HG02610 (cell line): ENCODE results near the gene MAP2K6.
"Not testable (repeated sequence)": the region's sequence is repeated elsewhere in the genome, so short reads cannot be mapped to it uniquely, and the experiment has no call there.

ENCODE experiments used
- ATAC-seq: cut with Tn5 transposase; IDR thresholded peaks from one replicate; pipeline ENCODE4 v1.9.1; 2021; ENCODE audit warnings: mild to moderate bottlenecking, moderate library complexity; ENCODE audit not compliant: unreplicated experiment

Gene MAP2K6

GRCh38 chr17:69454051-69454450, 39.6 kb downstream of the MAP2K6 start:
- no peak for ATAC-seq

DNA sequence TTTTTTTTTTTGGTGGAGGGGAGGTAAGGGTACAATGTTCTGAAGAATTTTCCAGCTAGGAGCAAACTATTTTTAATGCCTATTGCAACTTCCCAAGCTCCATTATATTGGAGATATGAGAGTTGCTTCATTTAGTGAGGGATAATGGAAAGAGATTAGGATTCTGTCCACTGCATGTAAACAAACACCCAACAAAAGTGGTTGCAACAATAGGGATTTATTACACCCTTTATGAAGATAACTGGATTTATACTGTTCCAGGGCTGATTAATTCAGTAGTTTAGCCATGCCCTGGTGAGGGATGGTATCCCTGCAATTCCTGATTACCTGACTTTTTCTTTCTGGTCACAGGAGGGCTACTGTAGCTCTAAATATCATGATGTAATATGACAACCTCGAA, 40.5 kb downstream of the MAP2K6 start:
- ATAC-seq, result no peak

DNA sequence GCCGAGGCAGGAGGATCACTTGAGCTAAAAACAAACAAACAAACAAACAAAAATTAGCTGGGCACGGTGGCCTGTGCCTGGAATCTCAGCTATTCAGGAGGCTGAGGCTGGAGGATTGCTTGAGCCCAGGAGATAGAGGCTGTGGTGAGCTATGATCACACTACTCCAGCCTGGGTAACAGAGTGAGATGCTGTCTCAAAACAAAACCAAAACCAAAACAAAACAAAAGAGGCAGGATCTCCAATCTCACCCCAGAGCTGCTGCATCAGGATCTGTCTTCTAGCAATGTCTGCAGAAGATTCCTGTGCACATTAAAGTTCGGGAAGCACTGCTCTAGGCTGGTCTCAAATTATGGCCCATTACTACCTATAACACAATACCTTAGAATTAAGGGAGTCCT, 43.1 kb downstream of the MAP2K6 start:
- no peak for ATAC-seq

- no peak for ATAC-seq
These were observed 46.7 kb downstream of the MAP2K6 start for GRCh38 chr17:69460963-69461922.

DNA sequence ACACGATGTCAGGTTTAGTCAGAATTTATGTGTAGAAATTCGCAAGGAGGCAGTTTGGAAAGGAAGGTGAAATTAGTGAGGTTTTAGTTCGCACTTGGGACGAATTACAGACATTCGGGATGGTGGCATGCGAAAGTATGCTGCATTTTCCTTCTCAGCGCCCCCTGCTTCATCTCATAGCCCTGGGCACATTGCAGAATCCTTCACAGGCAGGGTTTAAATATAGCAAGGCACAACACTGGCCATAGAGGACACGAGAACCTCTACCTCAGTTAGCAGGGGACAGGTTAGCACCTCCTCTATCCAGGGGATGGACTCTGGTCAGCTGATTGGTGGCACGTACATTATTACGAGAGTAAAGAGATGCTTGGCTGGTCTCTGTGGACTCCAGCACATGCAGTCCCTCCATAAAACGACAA, 47.5 kb downstream of the MAP2K6 start:
- ATAC-seq, result no peak

DNA sequence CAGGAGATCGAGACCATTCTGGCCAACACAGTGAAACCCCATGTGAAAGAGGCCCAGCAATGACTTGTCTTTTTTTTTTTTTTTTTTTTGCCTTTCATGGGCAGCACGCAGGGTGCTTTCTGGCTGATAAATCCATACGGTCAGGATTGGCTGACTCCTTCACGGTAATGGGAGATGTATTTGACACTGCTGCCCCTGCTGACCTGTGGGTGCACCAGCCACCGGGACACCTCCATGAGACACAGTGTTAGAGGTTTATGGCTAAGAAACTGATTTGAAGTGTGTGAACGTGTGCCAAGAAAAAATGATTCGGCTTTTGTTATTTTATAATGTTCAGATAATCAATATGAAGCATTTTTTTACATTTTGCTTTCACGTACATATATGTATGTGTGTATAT, 48.4 kb downstream of the MAP2K6 start:
- ATAC-seq, result no peak

DNA sequence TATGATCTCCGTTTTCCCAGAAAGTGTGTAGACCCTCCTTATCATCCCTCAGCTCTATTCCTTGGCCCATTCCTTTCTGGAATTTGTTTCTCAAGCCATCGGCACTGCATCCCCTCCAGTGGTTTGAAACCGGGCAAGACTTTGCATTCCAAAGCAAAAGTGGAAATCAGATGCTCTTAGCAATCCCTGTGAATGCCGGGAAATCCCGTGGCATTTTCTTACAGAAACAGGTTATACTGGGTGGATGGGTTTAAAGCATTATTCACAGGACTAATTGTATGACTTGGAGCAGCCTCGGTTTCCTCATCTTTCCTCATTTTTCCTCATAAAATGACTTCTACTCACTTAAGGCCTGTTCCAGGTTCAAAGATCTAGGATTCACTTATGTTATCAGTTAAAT, 52.0 kb downstream of the MAP2K6 start:
- no peak for ATAC-seq

- no peak for ATAC-seq
These were observed 52.6 kb downstream of the MAP2K6 start for GRCh38 chr17:69466905-69467667.

- ATAC-seq, result no peak
These were observed 53.7 kb downstream of the MAP2K6 start for GRCh38 chr17:69468207-69468606.

DNA sequence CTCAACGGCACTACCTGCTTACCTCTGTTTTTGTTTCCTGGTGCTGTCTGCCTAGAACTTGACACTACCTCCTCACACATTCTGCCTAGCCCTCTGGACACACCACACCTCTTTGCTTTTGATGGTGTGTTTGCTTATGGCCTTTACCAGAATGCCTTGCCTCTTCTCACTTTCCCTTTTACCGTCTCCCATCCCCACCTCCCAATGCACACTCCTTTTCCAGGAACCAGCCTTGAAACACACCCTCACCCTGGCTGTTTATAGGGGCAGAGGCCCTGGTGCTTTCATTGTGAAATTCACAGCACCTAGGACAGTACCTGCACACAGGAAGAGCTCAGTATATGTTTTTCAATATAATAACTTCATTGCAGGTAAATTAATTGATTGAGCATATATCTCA, 56.2 kb downstream of the MAP2K6 start:
- ATAC-seq, result no peak

GRCh38 chr17:69471406-69471805, 56.9 kb downstream of the MAP2K6 start:
- no peak for ATAC-seq

DNA sequence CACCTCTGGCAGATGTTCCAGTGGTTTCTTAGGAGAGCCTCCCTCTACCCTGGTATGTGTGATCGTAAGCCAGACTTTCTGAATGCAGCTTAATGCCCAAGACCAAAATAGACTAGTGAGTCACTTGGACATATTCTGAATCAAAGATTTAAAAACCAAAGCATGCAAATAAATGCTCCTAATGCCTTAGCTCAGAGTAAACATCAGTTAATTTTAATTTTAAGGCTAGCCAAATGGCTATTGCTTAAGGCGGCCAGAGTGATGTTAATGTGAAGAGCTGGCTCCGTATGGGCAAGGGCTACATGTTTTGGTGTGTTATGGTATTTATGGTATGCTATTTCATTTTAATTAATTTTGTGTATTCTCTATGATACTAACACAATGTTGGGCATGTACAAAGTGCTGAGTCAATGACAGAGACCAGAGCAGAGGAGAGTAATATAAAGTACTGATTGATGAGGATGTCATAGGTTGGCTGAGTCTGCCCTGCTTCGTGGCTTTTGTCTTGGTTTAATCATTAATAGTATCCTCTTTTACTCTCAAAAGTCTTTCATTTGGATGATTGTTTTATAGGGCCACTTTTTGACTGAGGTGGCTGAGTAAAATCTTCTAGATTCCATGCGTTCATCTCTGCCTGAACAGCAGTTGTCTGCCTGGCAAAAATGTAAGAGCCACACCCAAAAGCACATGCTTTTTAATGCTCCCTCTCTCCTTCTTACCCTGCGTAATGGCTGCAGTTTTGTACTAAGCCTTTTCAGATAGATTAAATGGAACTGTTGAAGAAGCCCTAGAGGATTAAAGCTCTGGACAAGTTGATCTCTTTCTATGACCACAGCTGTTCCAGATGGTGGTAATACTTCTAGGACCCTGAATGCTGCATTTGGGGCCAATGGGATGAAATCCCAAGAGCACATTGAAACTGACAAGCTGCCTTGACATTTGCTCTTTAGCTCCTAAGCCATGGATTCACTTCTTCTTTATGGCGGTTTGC, 59.6 kb downstream of the MAP2K6 start:
- no peak for ATAC-seq

- no peak for ATAC-seq
These were observed 62.9 kb downstream of the MAP2K6 start for GRCh38 chr17:69477204-69477902.

DNA sequence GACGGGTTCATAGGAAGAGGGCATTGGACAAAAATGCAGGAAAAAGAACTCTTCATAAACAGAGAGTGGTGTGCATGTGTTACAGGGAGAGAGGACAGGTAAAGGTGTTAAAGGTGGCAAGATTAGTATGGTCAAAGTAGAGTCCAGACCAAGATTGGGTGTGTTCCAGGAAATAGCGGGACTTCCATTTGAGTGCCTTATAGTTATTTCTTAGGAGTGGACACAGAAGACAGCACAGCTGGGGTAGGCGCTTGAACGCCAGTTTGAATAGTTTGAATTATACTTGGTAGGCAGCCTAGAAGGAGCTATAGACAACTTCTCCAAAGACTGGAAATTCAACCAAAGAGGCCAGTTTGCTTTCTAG, 63.4 kb downstream of the MAP2K6 start:
- ATAC-seq, result no peak

DNA sequence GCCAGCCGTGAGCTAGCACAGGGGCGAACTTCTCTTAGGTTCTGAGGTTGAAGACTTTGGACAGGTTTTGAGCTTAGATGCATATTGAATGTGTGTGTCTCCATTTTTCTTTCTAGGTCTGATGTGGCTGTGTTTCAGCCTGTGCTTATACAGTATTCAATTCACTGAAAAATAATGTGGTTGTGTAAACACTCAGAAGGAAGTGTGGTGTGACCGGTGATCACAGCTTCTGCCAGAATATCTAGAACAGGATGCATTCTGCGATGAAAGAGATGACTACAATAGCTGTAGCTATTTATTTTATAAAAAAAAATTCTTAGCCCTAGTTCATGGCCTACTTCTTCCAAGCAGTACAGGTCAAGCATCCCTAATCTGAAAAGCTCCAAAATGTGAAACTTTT, 64.4 kb downstream of the MAP2K6 start:
- ATAC-seq, result no peak

- ATAC-seq, result not testable (repeated sequence)
These were observed 65.3 kb downstream of the MAP2K6 start for GRCh38 chr17:69479756-69480155.

DNA sequence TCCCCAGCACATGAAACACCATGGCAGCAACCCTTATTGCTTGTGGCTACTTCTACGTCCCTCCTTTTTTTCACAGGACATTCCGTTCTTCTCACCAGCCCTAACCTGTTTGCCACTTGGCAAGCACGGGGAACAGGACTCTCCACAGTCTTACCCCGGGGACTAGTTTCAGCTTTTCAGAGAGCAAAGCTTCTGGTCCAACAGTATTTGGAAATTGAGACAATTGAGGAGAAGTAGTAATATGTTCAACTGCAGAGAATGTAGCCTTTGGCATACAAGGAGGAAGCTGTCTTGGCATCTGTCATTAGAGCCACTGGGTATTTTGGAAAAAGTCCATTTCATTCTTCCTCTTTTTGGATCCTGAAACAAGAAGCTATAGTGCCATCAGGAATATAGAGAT, 65.7 kb downstream of the MAP2K6 start:
- no peak for ATAC-seq

- ATAC-seq, result no peak
These were observed 70.8 kb downstream of the MAP2K6 start for GRCh38 chr17:69485251-69485661.

GRCh38 chr17:69485901-69486643, 71.6 kb downstream of the MAP2K6 start:
- no peak for ATAC-seq
